Hepatocyte (in vitro differentiated cells): ENCODE results near the gene COQ5. TPM values are rescaled to one million over a fixed set of nuclear protein-coding genes. Genes with fewer than 3 reads are reported as not detected.

Experiments used
- DNase-seq: peaks from one replicate; pipeline ENCODE4 v3.0.0-alpha.2; 2016; ENCODE audit warnings: low spot score
- H2AFZ ChIP-seq: fragments of 200-600 bp; sonication (generic); 2 replicates; pipeline ENCODE4 v1.6.0; 2016; ENCODE audit warnings: antibody characterized with exemption, mild to moderate bottlenecking
- H3K27ac ChIP-seq: fragments of 200-600 bp; sonication (generic); 2 replicates; pipeline ENCODE4 v1.5.1; 2016; ENCODE audit warnings: mild to moderate bottlenecking
- H3K27me3 ChIP-seq: fragments of 200-600 bp; sonication (generic); 2 replicates; pipeline ENCODE4 v1.6.1; 2016
- H3K36me3 ChIP-seq: fragments of 200-600 bp; sonication (generic); replicated peaks from 2 replicates; pipeline ENCODE4 v1.5.1; 2016; ENCODE audit warnings: low read depth; ENCODE audit not compliant: insufficient read depth
- H3K4me1 ChIP-seq: fragments of 200-600 bp; sonication (generic); 2 replicates; pipeline ENCODE4 v1.5.1; 2016; ENCODE audit warnings: mild to moderate bottlenecking, moderate library complexity; ENCODE audit not compliant: insufficient read depth
- H3K4me2 ChIP-seq: fragments of 200-600 bp; sonication (generic); 2 replicates; pipeline ENCODE4 v1.6.0; 2016
- H3K4me3 ChIP-seq: fragments of 200-600 bp; sonication (generic); 2 replicates; pipeline ENCODE4 v1.5.1; 2016; ENCODE audit warnings: mild to moderate bottlenecking
- H3K79me2 ChIP-seq: fragments of 200-600 bp; sonication (generic); 2 replicates; pipeline ENCODE4 v1.6.0; 2017; ENCODE audit warnings: mild to moderate bottlenecking
- H3K9me2 ChIP-seq: fragments of 200-600 bp; sonication (generic); replicated peaks from 2 replicates; pipeline ENCODE4 v1.6.0; 2017; ENCODE audit warnings: mild to moderate bottlenecking; ENCODE audit not compliant: insufficient read depth
- H3K9me3 ChIP-seq: fragments of 200-600 bp; sonication (generic); 2 replicates; pipeline ENCODE4 v1.5.1; 2016; ENCODE audit warnings: low read depth, mild to moderate bottlenecking
- H4K20me1 ChIP-seq: fragments of 200-600 bp; sonication (generic); 2 replicates; pipeline ENCODE4 v1.6.0; 2016; ENCODE audit warnings: mild to moderate bottlenecking; ENCODE audit not compliant: insufficient read depth, poor library complexity, severe bottlenecking
- CTCF ChIP-seq: fragments of 200-600 bp; sonication (generic); IDR thresholded peaks from 2 replicates; pipeline ENCODE4 v1.5.1; 2016; ENCODE audit warnings: antibody characterized with exemption, mild to moderate bottlenecking; ENCODE audit not compliant: poor library complexity
- EZH2 ChIP-seq: fragments of 200-600 bp; sonication (generic); IDR thresholded peaks from 2 replicates; pipeline ENCODE4 v1.6.1; 2016; ENCODE audit warnings: antibody characterized with exemption, mild to moderate bottlenecking, borderline replicate concordance
- EZH2phosphoT487 ChIP-seq: fragments of 200-600 bp; sonication (generic); IDR thresholded peaks from one replicate; pipeline ENCODE4 v1.6.1; 2018; ENCODE audit warnings: antibody characterized with exemption, mild to moderate bottlenecking, low read depth, moderate library complexity; ENCODE audit not compliant: unreplicated experiment, severe bottlenecking
- WGBS: methylation state at CpG from one replicate; pipeline ENCODE4 v1.1.6; 2016; ENCODE audit warnings: low lambda C conversion rate; ENCODE audit errors: missing lambda C conversion rate; 5-methylcytosine and 5-hydroxymethylcytosine counted together
- polyA plus RNA-seq: library from polyadenylated mRNA; unstranded; fragments of >200 nt; fragmentation: Nextera tagmentation; extraction: Ambion mirVana; gene quantifications from 2 replicates; pipeline ENCODE4 v1.2.1, GENCODE V29; 2016
- total RNA-seq: library from RNA; depleted of rRNA; stranded (reverse); fragments of >200 nt; gene quantifications from 2 replicates; pipeline ENCODE4 v1.2.3, GENCODE V29; 2014

COQ5 gene
- total and polyA plus RNA-seq, 2 experiments from 2014 or later: 37.0 to 40.7 TPM

GRCh38 chr12:120538281-120539156 is 9.6 kb upstream of the COQ5 start:
- peaks cover 41% of the 10 kb centered on the region for H3K4me1 ChIP-seq
- 43% methylated on average over 6 of the region's 6 CpGs for WGBS
- H3K9me3 ChIP-seq: no peaks in the 10 kb centered on the region
- DNase-seq: peak; percentile 57
- peaks cover 89% of the 10 kb centered on the region for H4K20me1 ChIP-seq
- peaks cover 93% of the 10 kb centered on the region for H3K79me2 ChIP-seq
- peak overlapping the region; percentile 62 for H3K27ac ChIP-seq
- H3K36me3 ChIP-seq: no peaks in the 10 kb centered on the region
- H3K4me2 ChIP-seq: peak overlapping the region; percentile 88
- H3K4me3 ChIP-seq: no peak overlapping the region
- no peak overlapping the region for H2AFZ ChIP-seq
- TF ChIP-seq EZH2phosphoT487 (no peak), CTCF (no peak), EZH2 (no peak)
- no peaks in the 10 kb centered on the region for H3K27me3 ChIP-seq
- H3K9me2 ChIP-seq: no peaks in the 10 kb centered on the region

GRCh38 chr12:120537856-120538220 is 8.9 kb upstream of the COQ5 start:
- no peak for DNase-seq
- Histone ChIP-seq H2AFZ (no peak overlapping the region), H3K4me1 (peaks cover 41% of the 10 kb centered on the region), H3K27me3 (no peaks in the 10 kb centered on the region), H3K9me2 (no peaks in the 10 kb centered on the region), H3K9me3 (no peaks in the 10 kb centered on the region), H3K27ac (peak overlapping the region; percentile 62), H4K20me1 (peaks cover 82% of the 10 kb centered on the region), H3K36me3 (no peaks in the 10 kb centered on the region), H3K4me3 (no peak overlapping the region), H3K4me2 (peak overlapping the region; percentile 88), H3K79me2 (peaks cover 86% of the 10 kb centered on the region)
- TF ChIP-seq EZH2phosphoT487 (no peak), CTCF (no peak), EZH2 (no peak)
- 50% methylated on average over 4 of the region's 4 CpGs for WGBS

DNA sequence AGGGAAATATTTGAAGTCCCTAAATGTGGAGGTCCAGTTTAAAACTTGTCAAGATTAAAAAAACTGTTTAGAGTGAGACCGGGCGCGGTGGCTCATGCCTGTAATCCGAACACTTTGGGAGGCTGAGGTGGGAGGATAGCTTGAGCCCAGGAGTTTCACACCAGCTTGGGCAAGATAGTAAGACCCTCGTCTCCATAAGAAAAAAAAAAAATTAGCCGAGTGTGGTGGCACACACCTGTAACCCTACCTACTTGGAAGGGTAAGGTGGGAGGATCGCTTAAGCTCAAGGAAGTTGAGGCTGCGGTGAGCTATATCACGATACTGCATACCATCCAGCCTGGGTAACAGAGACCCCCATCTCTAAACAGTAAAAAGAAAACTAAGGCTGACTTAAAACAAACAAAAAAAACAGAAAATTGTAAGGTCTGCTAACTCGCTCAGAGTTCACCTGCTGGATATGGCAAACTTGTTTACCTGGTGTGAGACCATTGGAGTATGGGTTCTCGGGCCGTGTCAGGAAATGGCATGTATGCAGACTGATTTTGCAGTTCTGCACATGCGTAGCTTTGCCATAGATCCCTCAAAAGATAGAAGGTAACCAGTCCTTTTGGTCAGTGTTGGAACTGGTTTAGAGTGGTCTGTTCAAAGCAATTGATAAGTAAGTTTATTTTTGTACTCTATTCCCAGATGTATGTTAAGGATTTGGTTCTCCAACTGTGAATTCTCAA is 7.3 kb upstream of the COQ5 start:
- H3K27me3 ChIP-seq: no peaks in the 10 kb centered on the region
- DNase-seq: peak; percentile 26
- no peak overlapping the region for H2AFZ ChIP-seq
- TF ChIP-seq CTCF (no peak), EZH2 (no peak), EZH2phosphoT487 (no peak)
- peaks cover 41% of the 10 kb centered on the region for H3K4me1 ChIP-seq
- H3K36me3 ChIP-seq: no peaks in the 10 kb centered on the region
- H3K4me3 ChIP-seq: peak overlapping the region; percentile 95
- peak overlapping the region; percentile 88 for H3K4me2 ChIP-seq
- WGBS: 60% methylated on average over 13 of the region's 13 CpGs
- H3K9me3 ChIP-seq: no peaks in the 10 kb centered on the region
- peaks cover 66% of the 10 kb centered on the region for H4K20me1 ChIP-seq
- H3K79me2 ChIP-seq: peaks cover 70% of the 10 kb centered on the region
- no peaks in the 10 kb centered on the region for H3K9me2 ChIP-seq
- no peak overlapping the region for H3K27ac ChIP-seq
